GM21723 (cell line): ENCODE data around the gene OTOG.

Experiments used
- ATAC-seq: cut with Tn5 transposase; IDR thresholded peaks from one replicate; pipeline ENCODE4 v1.9.1; 2021; ENCODE audit warnings: mild to moderate bottlenecking, moderate library complexity; ENCODE audit not compliant: unreplicated experiment

The OTOG gene

DNA sequence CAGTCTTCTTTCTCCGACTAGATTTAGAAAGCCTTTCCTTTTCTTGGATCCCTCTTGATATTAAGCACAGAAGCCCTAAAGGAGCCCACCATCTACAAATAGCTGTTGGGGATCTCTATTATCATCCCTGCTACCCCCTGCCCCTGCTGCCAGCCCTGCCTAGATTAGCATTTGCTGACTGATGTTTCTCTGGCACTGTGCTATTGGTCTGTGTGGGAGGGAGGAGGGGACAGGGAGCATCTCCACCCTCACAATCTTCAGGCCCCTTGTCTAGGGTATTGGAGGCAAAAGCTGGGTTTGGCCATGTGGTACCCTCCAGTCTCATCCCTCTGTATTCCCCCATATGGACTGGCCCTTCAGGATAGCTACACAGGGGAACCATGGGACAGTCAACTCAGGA lies 9.0 kb upstream of the OTOG start:
- no peak for ATAC-seq

- no peak for ATAC-seq
Observed at GRCh38 chr11:17538731-17539130, 8.3 kb upstream of the OTOG start.

DNA sequence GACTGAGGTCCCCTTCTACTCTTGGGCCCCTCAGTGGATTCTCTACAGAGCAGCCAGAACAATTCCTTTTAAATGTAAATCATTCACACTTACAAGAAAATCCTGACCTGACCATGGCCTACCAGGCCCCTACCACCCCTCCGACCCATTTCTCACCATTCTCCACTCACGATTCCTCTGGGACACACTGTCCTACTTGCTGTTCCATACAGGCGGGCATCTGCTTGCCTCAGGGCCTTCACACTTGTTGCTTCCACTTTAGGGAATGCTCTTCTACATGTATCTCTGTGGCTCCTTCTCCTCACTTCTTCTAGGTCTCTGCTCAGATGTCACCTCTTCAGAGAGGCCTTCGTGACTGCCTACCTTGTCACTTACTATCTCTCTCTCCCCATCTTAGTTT lies 6.3 kb upstream of the OTOG start:
- no peak for ATAC-seq

- no peak for ATAC-seq
Observed at GRCh38 chr11:17541330-17541885, 5.7 kb upstream of the OTOG start.

- no peak for ATAC-seq
Observed at GRCh38 chr11:17542249-17542648, 4.8 kb upstream of the OTOG start.

DNA sequence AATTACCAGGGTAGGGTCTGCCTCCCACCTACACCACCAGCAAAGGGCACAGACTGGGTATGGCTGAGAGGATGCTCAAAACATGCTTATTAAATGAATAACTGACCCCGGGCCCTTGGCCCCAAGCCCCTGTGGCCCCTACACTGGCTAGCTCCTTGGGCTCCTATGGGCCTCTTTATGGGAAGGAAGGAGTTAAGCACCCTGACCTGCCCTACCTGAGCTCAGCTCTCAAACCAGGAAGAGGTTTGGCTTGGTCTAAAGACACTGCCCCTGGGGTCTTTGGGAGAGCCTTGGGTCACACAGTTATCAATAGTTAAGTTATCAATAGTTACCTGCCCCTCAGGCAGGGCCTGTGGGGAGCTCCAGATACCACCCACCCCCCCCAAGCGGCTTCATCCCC lies 4.0 kb upstream of the OTOG start:
- ATAC-seq, result no peak

DNA sequence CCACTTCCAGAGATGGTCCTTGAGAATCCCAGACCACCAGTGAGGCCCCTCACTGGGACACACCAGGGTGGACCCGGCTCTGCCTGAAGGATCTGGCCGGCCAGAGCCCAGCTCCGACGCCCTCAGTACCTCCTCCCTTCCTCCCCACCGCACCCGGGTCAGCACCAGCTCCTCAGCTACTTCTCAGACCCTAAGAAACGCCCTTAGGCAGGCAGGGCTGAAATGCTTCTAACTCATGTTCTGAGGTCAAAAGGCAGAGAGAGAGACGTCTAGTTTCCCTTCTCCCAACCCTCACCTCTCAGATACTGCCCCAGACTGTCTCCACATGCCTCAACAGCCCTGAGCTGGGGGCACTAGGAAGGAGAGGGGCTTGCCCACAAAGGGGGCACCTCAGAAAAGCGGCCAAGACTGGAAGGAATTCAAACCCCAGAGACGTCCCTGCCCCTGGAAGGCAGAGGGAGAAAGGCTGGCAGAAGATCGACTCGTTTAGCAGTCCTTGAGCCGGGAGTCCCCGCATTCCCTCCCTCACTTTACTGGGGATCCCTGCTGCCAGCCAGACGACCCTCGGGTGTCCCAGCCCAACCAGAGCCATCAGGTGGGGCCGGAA lies 3.4 kb upstream of the OTOG start:
- no peak for ATAC-seq

GRCh38 chr11:17544181-17544622 lies 2.9 kb upstream of the OTOG start, which contains the start of gene USH1C:
USH1C (minus strand) TSS chr11:17544416; CDS start chr11:17544307, 109 bp downstream.
- no peak for ATAC-seq

GRCh38 chr11:17546240-17546639 lies 819 bp upstream of the OTOG start:
- ATAC-seq, result no peak

DNA sequence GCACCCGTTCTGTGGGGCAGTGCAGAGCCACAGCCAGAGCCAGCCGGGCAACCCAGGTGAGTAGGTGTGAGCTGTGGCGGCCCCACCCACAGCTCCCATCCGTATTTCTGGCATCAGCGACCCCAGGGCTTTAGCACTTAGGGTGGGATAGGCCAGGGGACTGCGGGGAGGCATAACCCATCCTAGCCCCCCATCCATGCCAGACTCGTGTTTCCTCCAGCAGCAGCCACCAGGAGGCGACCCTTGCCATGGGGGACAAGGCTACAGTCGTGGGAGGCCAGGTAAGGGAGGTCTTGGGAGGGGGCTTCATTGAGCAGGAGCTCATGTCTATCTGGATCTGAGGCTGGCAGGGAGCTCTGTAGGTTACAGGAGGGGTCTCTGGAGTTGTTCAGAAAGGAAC lies 873 bp downstream of the OTOG start:
- ATAC-seq, result no peak

GRCh38 chr11:17548444-17548843 lies 1.4 kb downstream of the OTOG start:
- ATAC-seq, result no peak

DNA sequence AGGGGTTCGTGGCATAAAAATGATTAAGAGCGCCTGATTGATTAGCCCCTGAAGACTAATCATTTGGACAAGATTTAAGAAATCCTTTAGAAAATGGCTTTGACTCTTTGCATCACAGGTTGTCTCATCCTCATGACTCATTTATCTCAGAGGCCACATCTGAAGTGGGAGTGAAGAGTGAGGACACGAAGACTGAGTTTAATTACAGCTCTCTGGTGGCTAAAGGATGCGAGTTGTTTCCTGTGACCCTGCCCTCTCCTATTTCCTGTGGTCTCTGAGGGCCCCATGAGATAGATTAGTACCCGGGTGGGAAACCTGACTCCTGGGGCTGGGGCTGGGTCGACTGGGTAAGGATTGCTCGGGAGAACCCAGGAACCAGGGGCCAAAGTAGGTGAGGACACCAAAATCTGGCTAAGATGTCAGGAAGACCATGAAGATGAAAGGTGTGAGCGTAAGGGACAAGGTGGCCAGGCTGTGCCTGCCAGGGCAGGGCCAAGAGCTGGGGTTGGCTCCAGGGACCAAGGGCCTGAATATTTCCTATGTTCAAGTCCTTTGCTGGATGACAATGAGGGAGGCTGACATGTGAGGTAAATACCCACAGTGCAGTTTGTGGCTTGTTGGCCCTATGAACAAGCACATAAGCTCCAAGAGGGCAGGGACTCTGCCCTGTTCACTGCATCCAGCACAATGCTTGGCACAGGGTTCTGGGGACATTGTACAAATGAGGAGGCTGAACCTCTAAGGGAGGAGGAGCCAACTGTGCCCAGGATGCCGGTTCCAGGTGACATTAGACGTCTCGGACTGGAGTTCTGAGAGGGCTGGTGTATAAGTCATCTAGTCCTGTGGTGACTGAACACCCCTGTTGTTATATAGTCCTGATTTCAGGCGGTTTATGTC lies 3.6 kb downstream of the OTOG start:
- no peak for ATAC-seq

DNA sequence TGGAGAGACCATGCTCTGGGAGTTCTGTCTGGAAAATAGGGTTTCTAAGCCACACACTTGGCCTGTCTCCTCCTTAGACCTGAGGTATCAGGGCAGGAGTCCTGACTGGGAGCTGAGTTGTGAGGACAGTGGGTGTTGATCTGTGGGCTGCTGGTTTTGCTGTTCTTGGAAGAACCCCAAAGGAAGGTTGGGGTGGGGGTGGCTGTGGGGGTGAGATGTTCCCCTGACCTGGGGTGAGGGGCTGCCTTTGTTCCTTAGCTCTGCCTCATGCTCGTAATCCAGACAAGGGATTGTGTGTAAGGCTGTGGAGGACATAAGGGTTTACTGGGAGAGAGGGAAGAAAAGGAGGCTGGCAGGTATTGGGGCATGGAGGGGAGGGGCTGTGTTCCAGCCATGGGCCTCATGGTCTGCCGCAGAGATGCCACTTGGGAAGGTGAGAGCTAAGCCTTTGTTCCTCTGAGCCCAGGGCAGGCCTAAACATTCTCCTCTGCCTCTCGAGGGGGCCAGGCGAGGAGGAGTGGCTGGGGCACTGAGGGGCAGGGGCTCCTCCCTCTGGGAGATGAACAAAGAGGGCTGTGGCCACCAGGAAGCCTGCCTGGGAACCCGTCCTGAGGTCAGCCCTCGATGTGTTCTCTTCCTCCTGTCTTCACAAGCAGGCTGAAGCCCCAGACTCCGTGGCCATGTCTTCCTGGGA lies 4.4 kb downstream of the OTOG start:
- ATAC-seq, result no peak

DNA sequence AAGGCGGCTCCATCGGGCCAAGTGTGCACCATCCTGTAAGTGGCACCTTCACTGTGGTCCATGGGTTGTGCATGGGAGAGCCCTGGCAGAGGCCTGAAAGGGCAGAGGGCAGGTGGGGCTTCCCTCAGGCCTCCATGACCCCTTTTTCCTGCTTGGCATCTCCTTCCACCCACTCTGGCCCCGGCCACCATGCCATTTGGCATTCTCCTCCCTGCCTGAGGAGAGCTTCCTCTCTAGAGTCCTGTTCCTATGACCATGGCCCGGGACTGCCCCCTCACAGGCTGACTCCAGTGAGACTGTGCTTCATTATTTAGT lies 4.9 kb downstream of the OTOG start:
- ATAC-seq, result no peak

GRCh38 chr11:17552392-17553248 lies 5.6 kb downstream of the OTOG start:
- no peak for ATAC-seq

DNA sequence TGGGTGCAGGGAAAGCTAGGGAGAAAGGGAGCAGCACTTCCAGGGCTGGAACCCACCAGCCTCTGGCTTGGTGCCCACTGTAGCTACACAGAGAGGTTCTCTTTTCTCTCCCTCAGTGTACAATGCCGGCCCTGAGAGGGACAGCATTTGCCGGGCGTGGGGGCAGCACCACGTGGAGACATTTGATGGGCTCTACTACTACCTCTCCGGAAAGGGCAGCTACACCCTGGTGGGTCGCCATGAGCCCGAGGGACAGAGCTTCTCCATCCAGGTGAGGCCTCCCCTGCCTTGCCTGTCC lies 6.1 kb downstream of the OTOG start:
- ATAC-seq, result no peak

DNA sequence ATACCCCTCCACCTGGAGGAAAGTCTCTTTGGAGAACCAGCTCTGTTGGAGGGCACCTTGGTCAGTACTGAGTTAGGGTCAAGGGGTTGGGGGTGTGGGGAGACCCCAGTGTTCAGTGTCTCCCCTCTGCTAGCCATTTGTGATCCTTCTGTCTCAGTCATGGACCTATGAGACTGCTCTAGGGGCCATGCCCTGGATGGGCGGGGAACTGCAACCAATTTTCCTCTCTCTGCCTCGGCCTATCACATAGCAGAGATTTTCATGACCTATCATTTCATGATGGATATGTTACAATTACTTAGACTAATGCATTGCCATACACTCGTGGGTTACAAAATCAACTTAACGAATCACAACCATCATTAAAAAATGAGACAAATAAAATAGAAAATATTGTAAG lies 7.4 kb downstream of the OTOG start:
- ATAC-seq, result no peak

DNA sequence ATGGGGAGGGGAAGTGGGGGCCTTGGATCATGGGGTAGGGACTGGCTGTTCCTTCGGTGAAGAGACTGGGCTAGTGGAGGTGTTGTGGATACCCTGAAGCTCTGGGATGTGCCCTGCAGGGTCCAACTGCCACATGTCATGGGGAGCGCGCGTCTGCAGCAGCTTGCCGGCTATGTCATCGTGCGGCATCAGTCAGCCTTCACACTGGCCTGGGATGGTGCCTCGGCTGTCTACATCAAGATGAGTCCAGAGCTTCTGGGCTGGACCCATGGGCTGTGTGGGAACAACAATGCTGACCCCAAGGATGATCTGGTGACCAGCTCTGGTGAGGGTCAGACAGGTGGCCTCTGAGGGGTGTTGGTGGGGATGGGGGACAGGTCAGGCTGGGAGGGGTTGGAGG lies 9.9 kb downstream of the OTOG start:
- ATAC-seq, result no peak

- ATAC-seq, result no peak
Observed at GRCh38 chr11:17558025-17558780, 11.1 kb downstream of the OTOG start.

DNA sequence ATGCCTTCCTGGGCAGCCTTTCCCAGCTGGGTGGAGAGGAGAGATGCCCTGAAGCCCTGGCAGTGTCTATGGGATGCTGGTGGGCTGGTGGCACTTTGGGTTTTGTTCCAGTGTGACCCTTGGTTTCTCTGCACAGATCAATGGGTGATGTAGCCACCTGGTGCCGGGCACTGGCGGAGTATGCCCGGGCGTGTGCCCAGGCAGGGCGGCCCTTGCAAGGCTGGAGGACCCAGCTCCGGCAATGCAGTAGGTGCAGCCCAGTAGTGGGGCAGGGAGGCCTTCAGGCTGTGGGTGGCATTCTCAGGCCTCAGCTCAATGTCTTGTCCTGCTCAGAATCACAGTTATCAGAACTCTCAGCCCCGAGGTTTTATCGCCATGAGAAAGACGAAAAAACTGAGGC lies 11.9 kb downstream of the OTOG start:
- no peak for ATAC-seq
